ENCODE results near the gene KIRREL3.

The KIRREL3 gene

GRCh38 chr11:126844789-126845188, 155.8 kb downstream of the KIRREL3 start:
- H3K4me3 ChIP-seq (ENCODE audit: insufficient read length, low read depth), result no peak overlapping the region
- DNase-seq (ENCODE audit: low read depth, low spot score), result no peak
- no peaks in the 10 kb centered on the region for H3K36me3 ChIP-seq (ENCODE audit: insufficient read depth, insufficient read length, low read length)
- no peaks in the 10 kb centered on the region for H3K4me1 ChIP-seq (ENCODE audit: insufficient read depth, insufficient read length)
- no peaks in the 10 kb centered on the region for H3K27me3 ChIP-seq (ENCODE audit: insufficient read depth, insufficient read length)
- TF ChIP-seq SUZ12 (IDR thresholded peaks at IDR 0.05; ENCODE audit: extremely low read depth, insufficient read depth, insufficient read length) (no peak), YY1 (IDR thresholded peaks at IDR 0.05; ENCODE audit: insufficient read depth, insufficient read length) (no peak), ZNF274 (IDR thresholded peaks at IDR 0.05; ENCODE audit: low read depth, low read length) (no peak)
- no peak overlapping the region for H3K9ac ChIP-seq (ENCODE audit: insufficient read length, low read depth)
- H3K9me3 ChIP-seq (ENCODE audit: insufficient read depth, low read length), result no peaks in the 10 kb centered on the region

GRCh38 chr11:126843096-126843495, 157.5 kb downstream of the KIRREL3 start:
- no peaks in the 10 kb centered on the region for H3K9me3 ChIP-seq (ENCODE audit: insufficient read depth, low read length)
- no peak overlapping the region for H3K4me3 ChIP-seq (ENCODE audit: insufficient read length, low read depth)
- no peaks in the 10 kb centered on the region for H3K4me1 ChIP-seq (ENCODE audit: insufficient read depth, insufficient read length)
- H3K27me3 ChIP-seq (ENCODE audit: insufficient read depth, insufficient read length), result no peaks in the 10 kb centered on the region
- DNase-seq (ENCODE audit: low read depth, low spot score), result no peak
- TF ChIP-seq ZNF274 (IDR thresholded peaks at IDR 0.05; ENCODE audit: low read depth, low read length) (no peak), YY1 (IDR thresholded peaks at IDR 0.05; ENCODE audit: insufficient read depth, insufficient read length) (no peak), SUZ12 (IDR thresholded peaks at IDR 0.05; ENCODE audit: extremely low read depth, insufficient read depth, insufficient read length) (no peak)
- no peak overlapping the region for H3K9ac ChIP-seq (ENCODE audit: insufficient read length, low read depth)
- H3K36me3 ChIP-seq (ENCODE audit: insufficient read depth, insufficient read length, low read length), result no peaks in the 10 kb centered on the region

- no peaks in the 10 kb centered on the region for H3K27me3 ChIP-seq (ENCODE audit: insufficient read depth, insufficient read length)
- H3K4me1 ChIP-seq (ENCODE audit: insufficient read depth, insufficient read length), result no peaks in the 10 kb centered on the region
- no peak overlapping the region for H3K9ac ChIP-seq (ENCODE audit: insufficient read length, low read depth)
- H3K36me3 ChIP-seq (ENCODE audit: insufficient read depth, insufficient read length, low read length), result no peaks in the 10 kb centered on the region
- DNase-seq (ENCODE audit: low read depth, low spot score), result no peak
- TF ChIP-seq SUZ12 (IDR thresholded peaks at IDR 0.05; ENCODE audit: extremely low read depth, insufficient read depth, insufficient read length), result no peak
- no peak for TF ChIP-seq YY1 (IDR thresholded peaks at IDR 0.05; ENCODE audit: insufficient read depth, insufficient read length)
- TF ChIP-seq ZNF274 (IDR thresholded peaks at IDR 0.05; ENCODE audit: low read depth, low read length), result no peak
- no peaks in the 10 kb centered on the region for H3K9me3 ChIP-seq (ENCODE audit: insufficient read depth, low read length)
- H3K4me3 ChIP-seq (ENCODE audit: insufficient read length, low read depth), result no peak overlapping the region
Measured at GRCh38 chr11:126841999-126842398, 158.6 kb downstream of the KIRREL3 start.

- Histone ChIP-seq H3K27me3 (ENCODE audit: insufficient read depth, insufficient read length) (no peaks in the 10 kb centered on the region), H3K9ac (ENCODE audit: insufficient read length, low read depth) (no peak overlapping the region), H3K4me1 (ENCODE audit: insufficient read depth, insufficient read length) (no peaks in the 10 kb centered on the region), H3K4me3 (ENCODE audit: insufficient read length, low read depth) (no peak overlapping the region), H3K9me3 (ENCODE audit: insufficient read depth, low read length) (peaks cover 5% of the 10 kb centered on the region; the same call in 1 of the 2 replicates), H3K36me3 (ENCODE audit: insufficient read depth, insufficient read length, low read length) (no peaks in the 10 kb centered on the region)
- no peak for DNase-seq (ENCODE audit: low read depth, low spot score)
- TF ChIP-seq YY1 (IDR thresholded peaks at IDR 0.05; ENCODE audit: insufficient read depth, insufficient read length) (no peak), SUZ12 (IDR thresholded peaks at IDR 0.05; ENCODE audit: extremely low read depth, insufficient read depth, insufficient read length) (no peak), ZNF274 (IDR thresholded peaks at IDR 0.05; ENCODE audit: low read depth, low read length) (no peak)
Measured at GRCh38 chr11:126840975-126841374, 159.6 kb downstream of the KIRREL3 start.

GRCh38 chr11:126840201-126840886, 160.2 kb downstream of the KIRREL3 start:
- TF ChIP-seq ZNF274 (IDR thresholded peaks at IDR 0.05; ENCODE audit: low read depth, low read length) (no peak), SUZ12 (IDR thresholded peaks at IDR 0.05; ENCODE audit: extremely low read depth, insufficient read depth, insufficient read length) (no peak), YY1 (IDR thresholded peaks at IDR 0.05; ENCODE audit: insufficient read depth, insufficient read length) (no peak)

GRCh38 chr11:126839496-126839895, 161.1 kb downstream of the KIRREL3 start:
- Histone ChIP-seq H3K27me3 (ENCODE audit: insufficient read depth, insufficient read length) (no peaks in the 10 kb centered on the region), H3K36me3 (ENCODE audit: insufficient read depth, insufficient read length, low read length) (no peaks in the 10 kb centered on the region), H3K4me3 (ENCODE audit: insufficient read length, low read depth) (no peak overlapping the region), H3K9ac (ENCODE audit: insufficient read length, low read depth) (no peak overlapping the region), H3K9me3 (ENCODE audit: insufficient read depth, low read length) (peaks cover 12% of the 10 kb centered on the region; the same call in 1 of the 2 replicates), H3K4me1 (ENCODE audit: insufficient read depth, insufficient read length) (no peaks in the 10 kb centered on the region)
- TF ChIP-seq ZNF274 (IDR thresholded peaks at IDR 0.05; ENCODE audit: low read depth, low read length) (no peak), YY1 (IDR thresholded peaks at IDR 0.05; ENCODE audit: insufficient read depth, insufficient read length) (no peak), SUZ12 (IDR thresholded peaks at IDR 0.05; ENCODE audit: extremely low read depth, insufficient read depth, insufficient read length) (no peak)
- no peak for DNase-seq (ENCODE audit: low read depth, low spot score)

More at GRCh38 chr11:126840201-126840886, 160.2 kb downstream of the KIRREL3 start:
- no peak for DNase-seq (ENCODE audit: low read depth, low spot score)
- H3K27me3 ChIP-seq (ENCODE audit: insufficient read depth, insufficient read length), result no peaks in the 10 kb centered on the region
- H3K9ac ChIP-seq (ENCODE audit: insufficient read length, low read depth), result no peak overlapping the region
- H3K36me3 ChIP-seq (ENCODE audit: insufficient read depth, insufficient read length, low read length), result no peaks in the 10 kb centered on the region
- H3K9me3 ChIP-seq (ENCODE audit: insufficient read depth, low read length), result peaks cover 11% of the 10 kb centered on the region; the same call in 1 of the 2 replicates
- no peaks in the 10 kb centered on the region for H3K4me1 ChIP-seq (ENCODE audit: insufficient read depth, insufficient read length)
- no peak overlapping the region for H3K4me3 ChIP-seq (ENCODE audit: insufficient read length, low read depth)

- Histone ChIP-seq H3K27me3 (ENCODE audit: insufficient read depth, insufficient read length) (no peaks in the 10 kb centered on the region), H3K9ac (ENCODE audit: insufficient read length, low read depth) (no peak overlapping the region), H3K4me3 (ENCODE audit: insufficient read length, low read depth) (no peak overlapping the region), H3K4me1 (ENCODE audit: insufficient read depth, insufficient read length) (no peaks in the 10 kb centered on the region), H3K36me3 (ENCODE audit: insufficient read depth, insufficient read length, low read length) (no peaks in the 10 kb centered on the region), H3K9me3 (ENCODE audit: insufficient read depth, low read length) (peaks cover 12% of the 10 kb centered on the region; the same call in 1 of the 2 replicates)
- TF ChIP-seq ZNF274 (IDR thresholded peaks at IDR 0.05; ENCODE audit: low read depth, low read length) (no peak), YY1 (IDR thresholded peaks at IDR 0.05; ENCODE audit: insufficient read depth, insufficient read length) (no peak), SUZ12 (IDR thresholded peaks at IDR 0.05; ENCODE audit: extremely low read depth, insufficient read depth, insufficient read length) (no peak)
- no peak for DNase-seq (ENCODE audit: low read depth, low spot score)
Measured at GRCh38 chr11:126838779-126839178, 161.8 kb downstream of the KIRREL3 start.

All from NT2/D1 (cell line).